ENCODE results near the gene ANTXRL.
"Not testable (repeated sequence)": the region's sequence is repeated elsewhere in the genome, so short reads cannot be mapped to it uniquely, and the experiment has no call there.

ANTXRL gene

DNA sequence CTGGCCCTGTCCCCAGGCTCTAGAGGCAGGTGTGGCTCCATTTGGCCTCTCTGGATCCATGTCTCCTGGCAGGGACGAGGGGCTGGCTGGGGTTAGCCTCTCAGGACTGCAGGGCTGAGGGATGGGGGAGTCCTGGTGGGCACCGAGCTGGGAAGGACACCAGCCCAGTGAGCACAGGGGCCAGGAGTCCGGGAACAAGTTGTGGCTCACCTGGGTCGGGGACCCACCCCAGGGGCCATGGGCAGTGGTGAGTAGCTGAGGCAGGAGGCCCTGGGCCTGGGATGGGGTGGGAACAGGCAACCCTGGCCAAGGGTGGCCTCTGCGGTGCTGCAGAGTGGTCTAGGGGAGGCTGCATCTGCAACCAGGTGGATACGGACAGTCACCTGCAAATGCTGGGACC lies 24.1 kb downstream of the ANTXRL start:
- DNase-seq, result no peak

DNA sequence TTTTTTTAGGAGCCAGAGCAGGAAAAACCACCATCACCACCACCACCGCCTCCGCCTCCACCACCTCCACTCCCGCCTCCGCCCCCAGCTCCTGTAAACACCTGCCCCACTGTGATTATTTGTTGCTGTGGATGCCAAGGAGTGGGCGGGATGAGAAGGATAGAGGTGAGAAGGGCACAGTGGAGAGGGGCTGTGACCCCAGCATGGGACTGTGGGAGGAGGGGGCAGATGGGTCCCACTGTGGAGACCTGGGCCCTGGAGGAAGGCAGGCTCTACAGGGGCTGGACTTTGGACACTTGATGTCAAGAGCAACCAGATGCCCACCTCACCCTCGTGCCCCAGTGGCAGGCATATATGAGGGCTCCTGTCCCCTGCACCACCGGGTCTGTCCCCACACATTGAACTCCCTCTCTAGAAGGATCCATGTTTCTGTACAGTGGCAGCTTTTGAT lies 24.7 kb downstream of the ANTXRL start:
- DNase-seq, result no peak

DNA sequence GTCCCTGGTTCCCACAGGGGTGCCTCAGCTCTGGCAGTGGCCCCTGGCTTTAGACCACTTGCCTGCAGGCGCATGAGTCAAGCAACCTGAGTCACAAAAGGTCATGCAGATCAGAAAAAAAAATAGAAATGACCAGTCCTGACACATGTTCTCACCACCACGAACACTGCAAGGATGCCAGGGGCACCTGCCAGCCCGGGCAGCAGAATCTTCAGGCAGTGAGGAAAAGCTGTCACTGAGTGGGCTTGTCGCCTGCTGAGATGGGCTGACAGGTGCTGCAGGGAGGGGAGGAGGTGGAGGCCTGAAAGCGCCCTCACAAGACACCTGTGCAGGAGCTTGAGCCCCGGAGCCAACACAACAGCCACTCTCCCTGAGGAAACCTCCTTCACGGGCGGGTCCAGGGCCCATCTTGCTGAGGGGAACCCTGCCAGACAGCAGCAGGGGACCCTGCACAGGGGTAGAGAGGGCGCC lies 25.2 kb downstream of the ANTXRL start:
- not testable (repeated sequence) for DNase-seq

DNA sequence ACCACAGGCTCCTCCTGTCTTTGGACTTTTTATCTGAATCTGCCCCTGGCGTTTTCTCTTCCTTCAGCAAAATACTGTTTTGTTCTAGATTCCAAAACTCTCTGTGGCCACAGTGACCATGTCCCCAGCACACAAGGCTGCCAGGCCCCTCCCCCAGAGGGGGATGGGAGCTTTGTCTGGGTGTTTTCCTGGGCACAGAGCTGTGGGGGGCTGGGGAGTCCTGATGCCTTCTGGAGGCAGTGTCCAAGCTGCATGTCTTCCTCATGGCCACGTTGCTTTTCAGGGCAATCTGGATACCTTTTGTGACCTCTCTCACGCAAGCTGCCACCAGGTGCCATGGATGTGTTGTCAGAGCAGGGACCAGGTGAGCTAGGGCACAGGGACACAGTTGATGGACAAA lies 26.2 kb downstream of the ANTXRL start:
- DNase-seq, result no peak

DNA sequence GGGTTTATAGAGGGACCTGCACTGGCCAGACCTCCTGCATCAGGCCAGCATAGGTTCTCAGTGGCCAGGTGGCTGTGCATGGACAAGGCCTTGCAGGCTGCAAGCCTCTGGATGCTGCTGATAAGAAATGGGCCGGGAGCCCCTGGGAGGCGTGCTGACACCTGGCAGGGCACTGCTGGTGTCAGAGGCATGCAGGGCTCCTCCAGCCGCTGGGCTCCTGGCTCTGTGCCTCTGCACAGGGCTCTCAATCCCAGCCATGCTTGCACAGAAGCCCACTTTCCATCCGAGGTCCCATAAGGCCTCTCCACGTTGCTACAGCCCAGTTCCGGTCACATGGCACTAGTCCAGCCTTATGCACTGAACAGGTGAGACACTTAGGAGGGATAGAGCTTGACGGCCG lies 27.3 kb downstream of the ANTXRL start:
- DNase-seq, result no peak

DNA sequence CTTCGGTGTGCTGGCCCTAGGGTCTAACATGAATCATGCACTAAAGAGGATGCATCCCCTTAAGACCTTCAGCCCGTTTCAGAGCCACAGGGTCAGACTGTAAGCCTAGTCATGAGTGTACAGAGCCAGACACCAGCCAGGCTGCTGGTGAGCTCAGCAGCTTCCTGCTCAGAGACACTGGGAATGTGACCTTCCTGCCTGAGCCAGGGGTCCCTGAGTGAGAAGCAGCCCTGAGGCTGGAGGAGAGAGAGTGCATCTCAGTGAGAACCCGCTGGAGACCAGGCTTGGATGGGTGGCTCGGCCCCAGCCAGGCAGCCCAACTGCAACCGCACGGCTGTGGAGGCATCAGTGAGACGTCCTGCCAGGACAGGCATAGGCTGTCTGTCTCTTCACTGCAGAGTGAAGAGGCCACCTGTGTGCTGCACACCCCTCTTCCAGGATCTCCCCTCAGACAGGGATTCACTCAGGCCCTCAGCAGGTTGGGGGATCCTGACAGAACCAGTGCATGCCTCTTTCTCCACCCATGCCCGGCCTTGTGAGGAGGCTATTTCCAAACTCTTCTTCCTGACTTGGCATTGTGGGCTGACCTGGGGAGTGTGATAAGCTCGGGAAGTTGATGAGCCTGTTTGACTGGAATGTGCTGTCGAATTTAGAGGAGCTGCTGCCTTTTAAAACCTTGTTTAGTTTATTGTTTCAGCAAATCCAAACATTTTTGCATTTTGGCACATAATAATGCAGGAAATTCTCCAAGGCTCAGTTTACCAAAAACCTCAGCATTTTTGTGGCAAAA lies 28.5 kb downstream of the ANTXRL start:
- DNase-seq, result not testable (repeated sequence)

DNA sequence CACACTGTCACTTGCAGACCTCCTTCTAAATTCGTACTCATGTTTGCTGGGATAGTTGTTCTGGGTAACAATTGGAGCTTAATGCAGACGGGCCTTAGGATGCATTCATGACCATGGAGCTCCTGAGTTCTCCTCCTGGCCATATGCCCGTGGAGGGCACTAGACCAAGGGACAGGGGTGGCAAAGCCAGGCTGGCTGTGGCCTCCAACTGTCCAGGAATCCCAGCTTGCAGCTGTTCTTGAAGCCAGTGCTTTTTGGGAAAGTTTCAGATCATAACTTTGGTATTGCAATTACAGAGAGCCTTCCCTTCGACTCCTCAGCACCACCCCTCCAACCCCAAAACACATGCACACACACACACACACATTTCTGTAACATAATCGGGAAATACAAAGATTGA lies 30.6 kb downstream of the ANTXRL start:
- DNase-seq, result no peak

DNA sequence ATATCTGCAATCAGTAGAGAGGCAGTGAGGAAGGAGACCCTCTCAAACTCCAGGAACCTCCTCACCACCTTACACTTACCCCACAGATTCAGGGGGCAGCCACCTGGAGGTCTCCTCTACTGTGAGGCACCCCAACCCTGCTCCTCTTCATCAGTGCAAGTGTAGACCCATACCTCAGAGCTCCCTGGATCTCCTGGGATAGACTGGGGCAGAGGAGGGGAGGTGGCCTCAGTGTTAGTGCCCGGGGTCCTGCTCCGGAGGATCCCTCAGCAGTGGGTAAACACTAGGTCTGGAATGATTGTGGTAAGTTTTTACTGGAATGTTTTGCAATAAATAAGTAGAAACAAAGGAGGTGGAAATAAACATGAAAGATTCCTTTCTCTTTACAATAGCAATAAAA lies 31.1 kb downstream of the ANTXRL start:
- DNase-seq, result no peak

DNA sequence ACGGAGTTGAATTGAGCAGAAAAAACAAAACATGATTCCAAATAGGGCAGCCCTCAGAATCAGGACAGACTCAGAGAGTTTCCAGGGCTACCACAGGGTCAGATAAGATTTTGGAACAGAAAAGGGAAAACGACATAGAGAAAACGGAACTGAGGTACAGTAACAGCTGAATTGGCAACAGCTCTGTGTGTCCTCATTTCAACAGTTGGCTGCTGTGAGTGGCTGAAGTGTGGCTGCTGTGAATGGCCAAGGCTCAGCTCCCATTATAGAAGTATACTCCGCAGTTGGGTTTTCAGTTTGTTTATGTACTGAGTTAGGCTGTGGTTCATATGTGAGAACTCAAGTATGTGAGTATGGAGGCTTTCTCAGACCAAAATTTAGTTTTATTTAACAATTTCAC lies 32.0 kb downstream of the ANTXRL start:
- no peak for DNase-seq

DNA sequence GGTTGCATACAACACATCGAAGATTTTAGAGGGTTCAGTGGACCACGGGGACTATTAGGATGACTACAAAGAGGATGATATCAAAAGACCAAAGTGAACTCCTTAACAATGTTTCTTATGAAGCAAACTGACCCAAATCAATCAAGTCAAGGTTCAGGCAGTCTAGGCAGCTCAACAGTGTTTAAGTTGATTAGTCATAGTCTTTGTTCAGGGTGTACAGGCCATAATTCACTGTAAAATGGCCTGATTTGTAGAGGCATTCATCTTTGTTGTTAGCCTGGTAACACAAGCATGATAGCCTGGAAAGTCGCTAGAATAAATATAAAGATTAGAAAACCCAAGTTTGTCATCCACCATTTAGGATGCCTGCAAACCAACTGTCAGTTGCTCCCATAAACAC lies 32.6 kb downstream of the ANTXRL start:
- DNase-seq, result no peak

DNA sequence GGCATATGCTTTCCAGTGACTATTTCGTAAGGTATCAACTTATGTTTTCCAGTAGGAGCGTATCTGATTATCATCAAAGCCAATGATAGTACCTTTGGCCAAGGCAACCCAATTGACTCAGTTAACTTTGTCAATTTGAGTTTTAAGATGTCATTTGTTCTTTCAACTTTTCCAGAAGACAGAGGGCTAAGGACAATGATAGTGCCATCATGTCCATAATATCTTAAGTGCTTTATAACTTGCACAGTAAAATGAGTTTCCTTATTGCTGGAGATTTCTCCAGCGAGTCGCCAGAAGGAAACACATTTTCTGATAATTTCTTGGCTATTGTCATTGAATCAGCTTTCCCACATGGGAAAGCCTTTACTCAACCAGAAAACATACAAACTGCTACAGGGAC lies 35.0 kb downstream of the ANTXRL start:
- DNase-seq, result no peak

DNA sequence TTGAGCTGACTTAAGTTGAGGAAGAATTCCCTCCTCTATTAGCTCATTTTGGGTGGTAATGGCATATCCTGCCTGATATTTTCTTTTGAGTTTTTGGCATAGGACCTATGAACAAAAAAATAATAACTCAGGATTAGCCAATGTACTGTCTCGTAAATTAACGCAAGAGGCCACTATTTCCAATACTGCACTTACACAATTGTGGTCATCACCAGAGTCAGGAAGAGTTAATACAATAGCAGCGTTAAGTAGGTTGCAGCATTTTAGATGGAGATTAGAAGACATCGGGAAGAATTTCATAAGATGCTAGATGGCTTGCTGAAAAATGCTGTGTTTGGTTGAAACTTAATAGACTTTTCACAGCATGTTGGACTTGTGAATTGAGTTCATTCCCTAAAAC lies 36.4 kb downstream of the ANTXRL start:
- DNase-seq, result no peak

DNA sequence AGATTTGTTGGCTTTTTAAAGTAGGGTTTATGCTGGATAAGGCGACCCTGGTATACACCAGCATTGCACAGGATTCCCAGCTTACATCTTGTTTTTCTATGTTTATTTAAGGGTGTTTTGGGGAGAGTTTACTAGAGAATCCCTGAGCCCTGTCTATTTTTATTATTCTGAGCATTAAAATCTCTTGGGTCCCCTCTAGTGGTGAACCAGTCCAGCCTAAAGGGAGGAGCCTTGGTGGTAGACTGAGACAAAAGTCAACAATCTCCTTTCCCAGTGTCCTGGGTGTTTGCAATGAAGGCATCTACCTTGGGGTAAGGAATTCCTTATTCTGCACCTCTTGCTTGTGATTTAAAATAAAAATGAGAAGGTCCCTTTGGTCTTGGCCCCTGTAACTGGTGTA lies 38.2 kb downstream of the ANTXRL start:
- DNase-seq, result no peak

DNA sequence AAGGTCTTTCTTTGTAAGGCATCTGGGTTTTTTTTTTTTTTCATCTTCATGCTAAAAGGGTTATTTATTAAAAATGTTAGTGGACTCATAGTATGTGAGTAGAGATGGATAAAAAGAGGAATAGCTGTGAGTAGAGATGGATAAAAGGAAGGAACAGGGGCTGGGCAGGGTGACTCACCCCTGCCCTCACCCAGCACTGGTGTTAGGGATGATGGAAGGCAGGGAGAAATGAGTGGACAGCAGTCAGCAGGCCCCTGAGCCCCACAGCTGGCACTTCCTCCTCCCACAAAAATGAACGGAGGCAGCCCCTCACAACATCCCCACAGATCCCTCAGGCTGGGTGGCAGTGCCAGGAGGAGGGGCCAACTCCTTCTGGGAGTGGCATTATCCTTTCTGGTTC lies 39.3 kb downstream of the ANTXRL start:
- no peak for DNase-seq

DNA sequence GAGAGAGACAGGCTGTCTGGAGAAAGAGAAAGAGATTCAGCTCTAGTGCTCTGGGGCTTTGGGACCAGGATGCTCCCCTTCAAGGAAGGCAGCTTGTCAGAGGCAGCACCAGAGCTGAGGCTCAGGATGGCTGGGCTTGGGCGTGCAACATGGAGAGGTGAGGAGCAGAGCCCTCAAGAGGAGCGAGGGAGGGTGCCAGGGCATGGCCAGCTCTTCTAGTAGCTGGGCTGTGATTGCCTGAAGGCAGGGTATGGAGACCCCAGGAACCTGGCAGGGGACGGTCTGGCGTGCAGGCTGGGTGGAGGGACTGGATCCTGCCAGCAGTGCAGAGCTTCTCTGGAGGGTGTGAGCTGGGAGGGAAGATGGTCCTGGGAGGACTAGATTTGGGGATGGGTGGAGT lies 40.2 kb downstream of the ANTXRL start:
- DNase-seq, result no peak

DNA sequence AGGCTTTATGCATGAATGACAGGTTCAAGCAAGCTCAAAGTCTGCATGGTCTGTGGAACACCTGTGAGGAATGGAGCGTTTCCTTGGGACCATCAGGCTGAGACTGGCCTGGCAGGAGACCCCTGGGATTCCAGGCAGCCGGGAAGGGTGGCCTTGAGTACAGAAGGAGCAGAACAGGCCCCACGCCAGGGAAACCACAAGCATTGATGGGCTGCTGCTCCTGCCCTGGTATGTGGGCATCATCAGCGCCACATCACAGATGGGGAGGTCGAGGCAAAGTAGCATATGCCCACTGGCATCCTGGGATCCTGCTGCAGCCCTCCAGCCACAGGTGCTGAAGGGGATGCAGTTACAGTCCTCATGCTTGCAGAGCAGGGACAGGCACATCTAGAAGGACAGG lies 40.9 kb downstream of the ANTXRL start:
- no peak for DNase-seq

DNA sequence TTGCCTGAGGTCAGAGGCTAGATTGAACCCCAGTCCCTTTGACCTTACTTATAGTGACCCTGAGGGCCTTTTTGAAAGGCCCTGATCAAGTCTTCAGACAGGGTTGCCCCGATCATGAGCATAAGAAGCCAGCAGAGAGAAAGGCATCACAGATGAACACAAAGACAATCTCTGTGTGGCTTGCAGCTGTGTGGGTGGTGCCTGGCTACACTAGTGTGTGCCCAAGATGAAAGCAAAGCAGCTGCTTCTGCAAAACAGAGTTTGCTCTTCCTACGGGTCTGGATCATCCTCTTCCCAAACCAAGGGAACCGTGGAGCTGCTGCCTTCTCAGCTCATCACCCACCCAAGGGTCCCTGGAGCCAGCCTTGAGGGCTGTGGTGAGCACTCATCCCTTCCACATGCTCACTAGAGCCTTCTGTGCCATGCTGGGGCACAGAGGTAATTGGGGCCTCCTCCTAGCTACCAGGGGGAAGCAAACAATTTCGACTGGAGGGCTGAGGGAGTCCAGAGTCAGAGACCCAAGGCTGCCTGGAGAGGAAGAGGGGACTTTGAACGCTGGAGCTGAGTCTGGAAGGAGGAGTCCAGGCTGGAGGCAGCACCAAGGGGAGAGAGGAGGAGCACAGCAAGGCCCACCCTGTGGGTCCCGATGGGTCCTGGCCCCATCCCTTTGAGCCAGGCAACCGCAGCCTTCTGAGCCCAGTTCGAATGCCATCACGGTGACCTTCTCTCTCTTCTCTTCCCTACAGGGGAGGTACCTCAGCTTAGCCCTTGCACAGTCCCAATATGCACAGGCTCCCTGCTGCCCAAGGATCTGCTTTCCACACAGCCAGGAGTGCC lies 42.3 kb downstream of the ANTXRL start:
- DNase-seq, result no peak

DNA sequence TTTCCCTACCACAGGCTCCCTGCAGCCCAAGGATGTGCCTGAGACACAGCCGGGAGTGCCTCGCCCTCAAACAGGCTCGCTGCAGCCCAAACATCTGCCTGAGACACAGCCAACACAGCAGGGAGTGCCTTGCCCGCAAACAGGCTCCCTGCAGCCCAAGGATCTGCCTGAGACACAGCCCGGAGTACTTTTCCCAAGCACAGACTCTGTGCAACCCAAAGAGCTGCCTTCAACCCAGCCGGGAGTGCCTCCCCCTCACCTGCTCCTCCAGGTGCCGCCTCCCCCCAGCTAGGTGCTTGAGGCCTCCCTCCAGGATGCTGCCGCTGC lies 42.9 kb downstream of the ANTXRL start:
- DNase-seq, result no peak

DNA sequence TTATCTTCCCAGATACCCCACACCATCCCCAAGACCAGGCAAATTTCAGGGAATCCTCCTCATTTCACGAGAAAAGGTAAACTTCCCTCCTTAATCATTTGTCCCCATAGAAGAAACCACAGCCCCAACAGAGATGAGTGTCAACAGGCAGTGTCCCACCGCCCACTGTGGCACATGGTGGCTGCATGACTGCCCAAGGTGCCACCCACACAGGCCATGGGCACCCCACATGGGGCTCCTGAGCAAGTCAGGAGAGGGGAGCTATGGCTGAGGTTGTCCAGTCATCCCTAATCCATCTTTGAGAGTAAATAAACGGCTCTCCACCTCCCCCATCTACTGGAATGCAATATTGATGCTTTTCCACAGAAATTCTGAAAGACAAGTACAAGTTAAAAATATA lies 44.1 kb downstream of the ANTXRL start:
- DNase-seq, result no peak

DNA sequence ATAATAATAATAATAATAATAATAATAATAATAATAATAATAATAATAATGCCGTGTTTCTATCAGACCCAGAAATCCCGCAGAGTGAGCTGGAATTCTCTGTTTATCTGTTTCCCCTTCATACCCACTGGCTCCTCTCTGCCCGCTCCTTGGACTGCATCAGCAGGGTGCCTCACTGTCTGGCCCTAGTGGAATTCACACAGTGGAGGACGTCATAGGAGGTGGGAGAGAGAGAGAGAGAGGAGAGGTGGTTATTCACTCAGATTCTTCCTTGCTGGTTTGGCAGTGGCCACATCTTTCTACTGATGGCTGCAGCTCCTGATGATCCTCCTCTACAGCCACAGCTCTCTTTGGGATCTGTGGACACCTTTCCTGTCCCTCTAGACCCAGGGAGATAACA lies 78.7 kb downstream of the ANTXRL start:
- not testable (repeated sequence) for DNase-seq

DNA sequence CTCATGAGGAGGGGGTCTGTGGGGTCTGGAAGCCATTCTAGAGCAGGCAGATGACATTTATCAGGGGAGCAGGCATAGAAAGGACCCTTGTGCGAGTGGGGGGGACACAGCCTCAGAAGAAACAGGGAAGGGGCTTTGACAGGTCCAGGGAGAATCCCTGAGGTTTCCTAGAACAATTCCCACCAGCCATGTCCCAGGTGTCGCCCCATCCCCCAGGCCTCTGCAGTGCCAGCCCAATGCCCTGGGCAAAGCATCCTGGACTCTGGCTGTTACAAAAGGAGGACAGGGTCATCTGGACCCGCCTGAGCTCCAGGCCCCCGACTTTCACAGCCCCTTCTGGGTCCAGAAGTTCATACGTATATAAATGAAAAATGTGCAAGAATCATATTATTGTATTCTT lies 80.4 kb downstream of the ANTXRL start:
- not testable (repeated sequence) for DNase-seq

DNA sequence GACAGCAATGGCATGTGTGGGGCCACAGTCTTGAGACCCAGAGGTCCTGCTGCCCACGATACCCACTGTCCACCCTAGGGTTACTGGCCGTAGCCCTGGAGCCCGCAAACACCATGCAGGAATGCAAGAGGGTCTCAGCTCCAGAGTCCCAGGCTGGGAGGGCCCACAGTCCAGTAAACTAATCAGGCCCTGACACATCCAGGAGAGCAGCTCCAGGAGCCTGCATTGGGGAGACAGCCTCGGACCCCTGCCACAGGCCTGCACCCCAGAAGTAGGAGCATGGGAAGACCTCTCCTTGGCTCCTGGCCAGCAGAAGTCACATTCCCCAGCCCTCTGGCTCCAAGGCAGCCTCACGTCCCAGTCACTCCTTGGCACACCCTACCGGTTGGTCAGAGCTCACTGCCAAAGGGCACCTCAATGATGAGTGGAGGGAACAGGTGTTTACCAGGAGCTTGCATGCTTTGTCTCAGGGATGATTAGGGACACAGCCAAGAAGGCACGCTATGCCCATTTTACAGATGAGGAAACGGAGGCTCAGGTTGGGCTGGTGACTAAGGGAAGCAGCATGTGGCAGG lies 81.0 kb downstream of the ANTXRL start:
- DNase-seq, result not testable (repeated sequence)

DNA sequence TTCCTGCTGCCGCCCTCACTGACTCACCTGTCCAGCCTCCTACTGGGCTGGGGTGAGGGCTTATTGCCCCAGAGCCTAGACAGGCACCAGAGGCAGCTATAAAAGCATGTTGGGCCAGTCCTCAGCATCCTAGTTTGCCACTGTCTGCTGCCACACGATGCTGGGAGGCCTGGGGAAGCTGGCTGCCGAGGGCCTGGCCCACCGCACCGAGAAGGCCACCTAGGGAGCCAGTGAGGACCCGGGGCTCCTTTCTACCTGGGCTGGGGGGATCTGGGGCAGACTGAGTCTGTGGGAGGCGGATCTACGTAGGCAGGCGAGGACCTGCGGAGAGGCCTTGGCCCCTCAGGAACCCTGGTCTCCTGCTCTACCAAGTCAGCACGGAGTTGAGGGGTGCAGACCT lies 82.2 kb downstream of the ANTXRL start:
- not testable (repeated sequence) for DNase-seq

DNA sequence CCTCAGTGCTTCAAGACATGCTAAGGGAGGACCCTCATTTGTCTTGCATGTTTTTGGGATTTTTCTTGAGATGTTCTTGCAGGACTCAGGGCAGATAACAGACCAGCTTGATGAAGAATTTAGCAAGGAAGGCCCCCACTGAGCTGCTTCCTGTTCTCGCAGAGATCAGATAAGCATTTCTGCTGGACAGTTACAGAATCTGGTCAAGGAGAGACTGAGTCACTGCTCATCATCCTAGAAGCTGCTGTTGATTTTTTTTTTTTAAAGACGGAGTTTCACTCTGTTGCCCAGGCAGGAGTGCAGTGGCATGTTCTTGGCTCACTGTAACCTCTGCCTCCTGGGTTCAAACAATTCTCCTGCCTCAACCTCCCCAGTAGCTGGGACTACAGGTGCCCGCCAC lies 87.6 kb downstream of the ANTXRL start:
- DNase-seq, result not testable (repeated sequence)
